Liver (tissue), 3 donors: ENCODE results near the gene SLC38A11.
"Not testable (repeated sequence)": the region's sequence is repeated elsewhere in the genome, so short reads cannot be mapped to it uniquely, and the experiment has no call there.

Experiments used
- GABPA ChIP-seq, 2 donors: IDR thresholded peaks in 1 of 2; conservative IDR thresholded peaks in 1 of 2; 2 replicates each; pipeline ENCODE4 v1.6.1; 2016; ENCODE audit warnings: antibody characterized with exemption in 2 of 2, mild to moderate bottlenecking in 1 of 2, moderate library complexity in 1 of 2
- JUND ChIP-seq, 2 donors: IDR thresholded peaks; 2 replicates each; pipeline ENCODE4 v1.6.1; 2016; ENCODE audit warnings: antibody characterized with exemption in 2 of 2
- TF ChIP-seq, protein P1 (sequence below): fragments of 150-350 bp; IDR thresholded peaks from 2 replicates; pipeline ENCODE4 v1.5.1; 2017; ENCODE audit warnings: improper control_type of control experiment, low read depth, low read length; ENCODE audit not compliant: missing input control
- donor health status: healthy.
- donor health status: healthy.

DNA sequence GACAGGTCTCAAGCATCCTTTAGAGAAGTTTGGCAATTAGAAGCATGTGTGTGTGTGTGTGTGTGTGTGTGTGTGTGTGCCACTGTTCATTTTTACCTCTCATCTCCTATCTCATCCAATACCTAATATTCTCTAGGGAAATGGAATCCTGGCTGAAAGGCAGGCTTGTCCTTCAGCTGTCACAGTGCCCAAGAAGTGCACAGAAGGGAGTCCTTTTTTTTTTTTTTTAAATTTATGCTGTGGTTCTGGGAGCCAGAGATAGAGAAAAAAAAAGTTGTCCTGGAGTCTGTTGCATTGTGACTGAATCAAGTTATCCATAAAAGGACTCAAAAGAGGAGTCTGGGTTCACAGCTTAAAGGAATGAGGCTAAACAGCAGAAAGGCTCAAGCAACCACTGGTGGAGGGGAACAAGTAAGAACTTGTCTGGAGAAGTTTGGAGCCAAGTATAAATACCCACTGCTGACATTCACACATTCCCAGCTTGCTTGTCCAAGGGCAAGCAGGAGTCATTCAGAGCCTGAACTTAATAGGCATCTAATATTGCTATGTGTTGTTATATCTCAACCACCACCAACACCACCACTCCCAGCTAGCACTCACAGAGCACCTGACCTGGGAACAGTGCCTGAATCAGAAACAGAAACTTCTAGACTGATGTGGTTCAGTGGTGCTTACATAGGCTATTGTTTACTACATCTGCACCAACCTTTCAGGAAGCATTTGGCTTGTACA, 36.2 kb upstream of the SLC38A11 start:
- TF ChIP-seq, protein P1, sequence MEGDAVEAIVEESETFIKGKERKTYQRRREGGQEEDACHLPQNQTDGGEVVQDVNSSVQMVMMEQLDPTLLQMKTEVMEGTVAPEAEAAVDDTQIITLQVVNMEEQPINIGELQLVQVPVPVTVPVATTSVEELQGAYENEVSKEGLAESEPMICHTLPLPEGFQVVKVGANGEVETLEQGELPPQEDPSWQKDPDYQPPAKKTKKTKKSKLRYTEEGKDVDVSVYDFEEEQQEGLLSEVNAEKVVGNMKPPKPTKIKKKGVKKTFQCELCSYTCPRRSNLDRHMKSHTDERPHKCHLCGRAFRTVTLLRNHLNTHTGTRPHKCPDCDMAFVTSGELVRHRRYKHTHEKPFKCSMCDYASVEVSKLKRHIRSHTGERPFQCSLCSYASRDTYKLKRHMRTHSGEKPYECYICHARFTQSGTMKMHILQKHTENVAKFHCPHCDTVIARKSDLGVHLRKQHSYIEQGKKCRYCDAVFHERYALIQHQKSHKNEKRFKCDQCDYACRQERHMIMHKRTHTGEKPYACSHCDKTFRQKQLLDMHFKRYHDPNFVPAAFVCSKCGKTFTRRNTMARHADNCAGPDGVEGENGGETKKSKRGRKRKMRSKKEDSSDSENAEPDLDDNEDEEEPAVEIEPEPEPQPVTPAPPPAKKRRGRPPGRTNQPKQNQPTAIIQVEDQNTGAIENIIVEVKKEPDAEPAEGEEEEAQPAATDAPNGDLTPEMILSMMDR = not testable (repeated sequence)
- not testable (repeated sequence) for TF ChIP-seq GABPA (IDR thresholded peaks at IDR 0.05 in 1 of 2, conservative IDR thresholded peaks at IDR 0.05 in 1 of 2); JUND (IDR thresholded peaks at IDR 0.05)
